Measurements from ENCODE around the gene POT1. TPM values are rescaled to one million over a fixed set of nuclear protein-coding genes. Genes with fewer than 3 reads are reported as not detected.

POT1 gene
- total RNA-seq, 1 donor from 2014 or later: 42.9 TPM

- H3K27me3 Mint-ChIP-seq (ENCODE audit: unreplicated experiment): peaks cover 10% of the 10 kb centered on the region
- no peak for DNase-seq
- H3K36me3 Mint-ChIP-seq (ENCODE audit: unreplicated experiment): no peaks in the 10 kb centered on the region
- peak overlapping the region; percentile 98 for H3K27ac Mint-ChIP-seq (ENCODE audit: unreplicated experiment)
- peaks cover 11% of the 10 kb centered on the region for H3K9me3 Mint-ChIP-seq (ENCODE audit: unreplicated experiment)
- H3K4me3 Mint-ChIP-seq (ENCODE audit: unreplicated experiment): peak overlapping the region; percentile 97
- no peak for TF ChIP-seq CTCF (IDR thresholded peaks at IDR 0.05; ENCODE audit: partially characterized antibody, unreplicated experiment)
- H3K4me1 Mint-ChIP-seq (ENCODE audit: low read depth, unreplicated experiment): peaks cover 34% of the 10 kb centered on the region
Measured at GRCh38 chr7:124930173-124930623, 573 bp upstream of the POT1 start.

DNA sequence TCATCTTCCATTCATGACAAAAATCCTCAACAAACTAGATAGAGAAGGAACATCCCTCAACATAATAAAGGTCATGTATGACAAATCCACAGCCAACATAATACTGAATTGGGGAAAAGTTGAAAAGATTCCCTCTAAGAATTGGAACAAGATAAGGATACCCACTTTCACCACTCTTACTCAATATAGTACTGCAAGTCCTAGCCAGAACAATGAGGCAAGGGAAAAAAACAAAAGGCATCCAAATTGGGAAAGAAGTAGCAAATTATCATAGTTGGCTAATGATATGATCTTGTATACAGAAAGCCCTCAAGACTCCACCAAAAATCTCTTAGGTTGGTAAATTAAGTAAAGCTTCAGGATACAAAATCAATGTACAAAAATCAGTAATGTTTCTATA lies 4.7 kb downstream of the POT1 start:
- peaks cover 50% of the 10 kb centered on the region for H3K4me1 Mint-ChIP-seq (ENCODE audit: low read depth, unreplicated experiment)
- TF ChIP-seq CTCF (IDR thresholded peaks at IDR 0.05; ENCODE audit: partially characterized antibody, unreplicated experiment): no peak
- H3K9me3 Mint-ChIP-seq (ENCODE audit: unreplicated experiment): peaks cover 6% of the 10 kb centered on the region
- H3K27ac Mint-ChIP-seq (ENCODE audit: unreplicated experiment): no peak overlapping the region
- no peak for DNase-seq
- H3K27me3 Mint-ChIP-seq (ENCODE audit: unreplicated experiment): peaks cover 6% of the 10 kb centered on the region
- no peaks in the 10 kb centered on the region for H3K36me3 Mint-ChIP-seq (ENCODE audit: unreplicated experiment)
- H3K4me3 Mint-ChIP-seq (ENCODE audit: unreplicated experiment): no peak overlapping the region

DNA sequence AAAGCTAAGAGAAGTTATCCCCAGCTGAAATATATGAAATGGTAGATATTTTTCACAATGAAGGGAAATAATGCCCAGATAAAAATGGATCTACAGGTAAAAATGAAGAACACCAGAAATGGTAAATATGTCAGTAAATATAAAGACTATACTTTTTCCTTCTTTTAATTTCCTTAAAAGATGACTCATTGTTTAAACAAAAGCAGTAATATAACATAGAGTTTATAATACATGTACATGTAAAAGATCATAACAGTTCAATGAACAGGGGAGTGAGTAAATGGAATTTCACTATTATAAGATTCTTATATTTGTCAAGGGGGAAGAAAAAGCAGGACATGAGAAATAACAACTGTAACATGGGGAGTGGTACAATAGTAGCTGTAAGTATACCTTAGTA lies 7.4 kb downstream of the POT1 start:
- Mint-ChIP-seq H3K4me1 (ENCODE audit: low read depth, unreplicated experiment) (peaks cover 51% of the 10 kb centered on the region), H3K9me3 (ENCODE audit: unreplicated experiment) (no peaks in the 10 kb centered on the region), H3K36me3 (ENCODE audit: unreplicated experiment) (no peaks in the 10 kb centered on the region), H3K27me3 (ENCODE audit: unreplicated experiment) (no peaks in the 10 kb centered on the region), H3K27ac (ENCODE audit: unreplicated experiment) (no peak overlapping the region), H3K4me3 (ENCODE audit: unreplicated experiment) (no peak overlapping the region)
- no peak for TF ChIP-seq CTCF (IDR thresholded peaks at IDR 0.05; ENCODE audit: partially characterized antibody, unreplicated experiment)
- no peak for DNase-seq

GRCh38 chr7:124919841-124920240 lies 9.8 kb downstream of the POT1 start:
- Mint-ChIP-seq H3K36me3 (ENCODE audit: unreplicated experiment) (no peaks in the 10 kb centered on the region), H3K9me3 (ENCODE audit: unreplicated experiment) (no peaks in the 10 kb centered on the region), H3K4me1 (ENCODE audit: low read depth, unreplicated experiment) (peaks cover 51% of the 10 kb centered on the region), H3K27me3 (ENCODE audit: unreplicated experiment) (no peaks in the 10 kb centered on the region), H3K27ac (ENCODE audit: unreplicated experiment) (no peak overlapping the region), H3K4me3 (ENCODE audit: unreplicated experiment) (no peak overlapping the region)
- DNase-seq: no peak
- TF ChIP-seq CTCF (IDR thresholded peaks at IDR 0.05; ENCODE audit: partially characterized antibody, unreplicated experiment): no peak

DNA sequence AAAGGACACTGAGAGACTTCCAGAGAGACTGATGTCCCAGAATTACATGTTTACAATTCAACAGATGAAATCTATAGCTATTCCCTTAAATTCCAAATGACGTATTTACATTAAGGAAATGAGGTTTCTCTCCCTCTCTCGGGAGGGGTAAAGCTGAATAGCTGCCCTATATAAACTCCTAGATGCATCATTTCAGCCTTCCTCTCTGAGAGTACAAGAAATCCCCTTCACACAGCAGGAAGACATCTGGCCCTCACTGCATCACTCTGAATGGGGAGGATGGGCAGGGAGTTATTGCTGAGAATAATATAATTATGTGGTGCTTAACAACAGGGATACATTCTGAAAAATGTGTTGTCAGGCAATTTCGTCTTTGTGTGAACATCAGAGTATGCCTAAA lies 11.0 kb downstream of the POT1 start:
- H3K9me3 Mint-ChIP-seq (ENCODE audit: unreplicated experiment): no peaks in the 10 kb centered on the region
- no peaks in the 10 kb centered on the region for H3K36me3 Mint-ChIP-seq (ENCODE audit: unreplicated experiment)
- TF ChIP-seq CTCF (IDR thresholded peaks at IDR 0.05; ENCODE audit: partially characterized antibody, unreplicated experiment): no peak
- H3K4me3 Mint-ChIP-seq (ENCODE audit: unreplicated experiment): peak overlapping the region; percentile 46
- H3K27me3 Mint-ChIP-seq (ENCODE audit: unreplicated experiment): no peaks in the 10 kb centered on the region
- peaks cover 42% of the 10 kb centered on the region for H3K4me1 Mint-ChIP-seq (ENCODE audit: low read depth, unreplicated experiment)
- peak overlapping the region; percentile 90 for H3K27ac Mint-ChIP-seq (ENCODE audit: unreplicated experiment)
- DNase-seq: no peak
